COLO668 (cell line): ENCODE data around the gene NHSL1.
"Not testable (repeated sequence)": the region's sequence is repeated elsewhere in the genome, so short reads cannot be mapped to it uniquely, and the experiment has no call there.

ENCODE experiments used
- DNase-seq: peaks from one replicate; lab custom pipeline; 2025; ENCODE audit not compliant: unreplicated experiment; lab: John Stamatoyannopoulos, UW

Gene NHSL1

DNA sequence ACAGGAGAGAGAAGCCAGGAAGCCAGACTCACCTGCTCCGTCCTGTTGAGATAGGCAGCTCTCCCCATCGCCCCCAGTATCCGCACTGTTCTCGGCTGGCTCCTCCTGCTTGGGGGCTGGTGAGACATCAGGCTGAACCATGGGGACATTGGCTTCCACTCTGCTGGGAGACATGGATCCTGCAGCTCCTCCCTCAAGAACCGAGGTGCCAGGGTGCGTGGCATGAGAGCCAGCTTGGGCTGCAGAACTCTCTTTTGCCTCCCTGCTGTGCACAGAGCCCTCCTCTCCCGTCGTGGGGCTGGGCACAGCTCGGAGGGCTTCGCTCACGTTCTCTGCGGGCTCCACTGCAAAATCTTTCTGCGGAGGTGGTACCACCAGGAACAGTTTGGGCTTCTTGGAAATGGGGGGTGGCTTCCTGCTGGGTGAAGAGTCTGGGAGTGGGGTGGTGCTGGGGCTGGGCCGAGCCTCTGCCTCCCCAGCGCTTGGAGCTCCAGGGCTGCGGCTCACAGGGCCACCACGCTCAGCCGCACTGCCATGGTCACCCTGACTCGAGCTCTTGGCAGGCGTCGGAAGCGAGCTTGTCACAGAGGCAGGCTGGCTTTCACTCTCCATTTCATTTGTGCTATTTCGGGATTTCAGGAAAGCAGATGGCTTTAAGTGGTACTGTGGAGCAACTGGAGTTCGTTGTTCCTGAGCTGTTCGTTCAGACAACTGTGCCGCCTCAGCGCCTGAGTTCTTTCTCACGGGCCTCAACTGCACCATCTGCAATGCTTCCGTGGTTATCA lies 68.7 kb downstream of the NHSL1 start:
- no peak for DNase-seq

DNA sequence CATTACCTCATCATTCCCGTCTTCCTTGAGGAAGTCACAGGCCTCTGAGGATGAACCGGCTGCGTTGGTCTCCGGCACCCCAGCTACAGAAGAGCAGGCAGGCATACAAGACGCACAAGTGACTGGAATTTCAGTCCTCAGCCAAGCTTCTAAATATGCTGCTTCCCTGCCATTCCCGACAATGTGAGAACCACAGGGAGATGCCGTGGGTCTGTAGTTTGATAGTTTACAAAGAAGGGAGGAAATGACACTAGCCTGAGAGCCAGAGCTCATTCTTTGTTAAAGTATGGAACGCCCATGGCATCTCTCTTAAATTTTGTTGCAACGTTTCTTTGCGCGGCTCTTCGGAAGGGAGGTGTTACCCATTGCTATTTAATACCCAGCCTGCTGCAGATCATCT lies 69.5 kb downstream of the NHSL1 start:
- no peak for DNase-seq

DNA sequence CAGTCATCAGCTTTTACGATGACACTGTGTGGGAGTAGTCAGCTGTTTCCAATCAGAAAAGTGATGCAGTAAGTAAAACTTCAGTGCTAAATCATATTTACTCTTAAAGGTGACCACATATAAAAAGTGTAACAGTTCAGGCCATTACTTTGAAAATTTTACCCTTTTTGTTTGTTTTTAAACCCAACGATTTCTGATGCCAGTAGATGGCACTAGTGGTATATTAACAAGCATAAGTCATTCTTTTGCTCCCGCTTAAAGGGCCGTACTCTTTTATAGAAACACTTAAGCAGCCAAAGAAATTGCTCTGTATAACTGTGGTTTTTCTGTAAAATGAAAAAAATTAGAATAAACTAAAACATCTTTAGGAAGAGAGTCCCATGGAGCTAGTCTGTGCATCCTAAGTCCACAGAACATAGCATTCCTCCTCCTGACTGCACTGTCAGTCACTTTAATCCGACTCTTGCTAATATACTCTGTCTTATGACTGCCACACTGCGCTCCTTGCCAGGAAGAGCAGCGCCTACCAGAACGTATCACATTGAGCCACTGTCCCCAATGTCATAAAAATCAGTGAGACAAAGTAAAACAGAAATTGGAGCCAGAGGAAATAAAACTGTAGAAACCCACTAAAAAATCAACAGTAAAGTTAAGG lies 70.2 kb downstream of the NHSL1 start:
- no peak for DNase-seq

DNA sequence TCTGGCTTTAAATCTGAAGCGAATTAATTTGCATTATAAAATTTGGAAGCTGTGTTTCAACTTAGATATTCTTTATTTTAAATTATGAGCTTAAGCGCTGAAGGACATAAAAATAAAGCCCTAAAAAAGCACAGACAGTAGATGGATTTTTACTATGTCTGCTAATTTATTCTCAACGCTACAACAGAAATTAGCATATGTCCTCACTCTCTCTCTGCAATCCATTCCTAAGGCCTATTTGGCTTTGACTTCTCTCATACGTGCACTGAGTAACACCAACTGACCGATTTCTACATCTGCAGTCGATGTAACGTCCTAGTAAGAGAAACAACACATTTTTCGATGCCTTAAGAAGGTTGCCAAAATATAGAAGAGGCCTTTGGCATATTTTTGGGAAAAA lies 71.6 kb downstream of the NHSL1 start:
- no peak for DNase-seq

DNA sequence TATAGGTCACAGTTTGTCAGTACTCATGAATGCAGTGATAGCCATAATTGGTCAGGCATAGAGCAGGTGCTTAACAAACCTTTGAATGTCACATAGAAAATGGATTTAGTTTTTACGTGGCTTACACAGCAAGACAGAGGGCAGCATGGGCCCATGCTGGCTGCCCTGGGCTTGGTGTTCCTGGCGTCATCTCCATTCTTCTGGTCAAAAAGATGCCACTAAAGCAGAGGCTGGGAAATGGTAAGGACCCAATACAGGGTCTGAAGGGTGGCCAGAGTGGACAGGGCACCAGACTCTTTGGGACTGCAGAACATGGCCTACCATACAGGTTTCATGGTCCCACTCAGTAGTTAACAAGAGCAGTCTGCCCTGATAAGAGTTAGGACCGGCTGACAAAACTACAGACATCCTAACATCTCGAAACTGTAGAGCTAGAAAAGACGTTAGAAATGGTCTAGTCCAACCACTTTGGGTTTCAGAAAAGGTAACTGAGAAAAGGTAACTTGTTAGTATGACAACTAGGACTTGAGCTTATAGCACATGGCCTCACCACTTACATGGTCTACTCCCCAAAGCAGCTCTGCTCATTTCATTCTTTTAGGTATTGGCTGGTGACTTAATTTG lies 72.7 kb downstream of the NHSL1 start:
- no peak for DNase-seq

DNA sequence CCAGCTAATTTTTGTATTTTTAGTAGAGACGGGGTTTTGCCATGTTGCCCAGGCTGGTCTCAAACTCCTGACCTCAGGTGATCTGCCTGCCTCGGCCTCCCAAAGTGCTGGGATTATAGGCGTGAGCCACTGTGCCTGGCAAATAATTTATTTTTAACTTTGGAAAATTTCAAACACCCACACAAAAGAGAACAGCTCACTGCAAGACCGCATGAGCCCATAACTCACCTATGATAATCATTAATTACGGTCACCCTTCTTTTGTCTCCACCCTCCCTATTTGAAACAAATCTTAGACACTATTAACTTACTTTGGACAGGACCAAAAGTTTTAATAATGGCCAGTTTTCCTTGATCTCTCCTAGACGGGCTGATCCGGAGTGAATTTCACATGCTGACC lies 74.0 kb downstream of the NHSL1 start:
- DNase-seq = not testable (repeated sequence)

DNA sequence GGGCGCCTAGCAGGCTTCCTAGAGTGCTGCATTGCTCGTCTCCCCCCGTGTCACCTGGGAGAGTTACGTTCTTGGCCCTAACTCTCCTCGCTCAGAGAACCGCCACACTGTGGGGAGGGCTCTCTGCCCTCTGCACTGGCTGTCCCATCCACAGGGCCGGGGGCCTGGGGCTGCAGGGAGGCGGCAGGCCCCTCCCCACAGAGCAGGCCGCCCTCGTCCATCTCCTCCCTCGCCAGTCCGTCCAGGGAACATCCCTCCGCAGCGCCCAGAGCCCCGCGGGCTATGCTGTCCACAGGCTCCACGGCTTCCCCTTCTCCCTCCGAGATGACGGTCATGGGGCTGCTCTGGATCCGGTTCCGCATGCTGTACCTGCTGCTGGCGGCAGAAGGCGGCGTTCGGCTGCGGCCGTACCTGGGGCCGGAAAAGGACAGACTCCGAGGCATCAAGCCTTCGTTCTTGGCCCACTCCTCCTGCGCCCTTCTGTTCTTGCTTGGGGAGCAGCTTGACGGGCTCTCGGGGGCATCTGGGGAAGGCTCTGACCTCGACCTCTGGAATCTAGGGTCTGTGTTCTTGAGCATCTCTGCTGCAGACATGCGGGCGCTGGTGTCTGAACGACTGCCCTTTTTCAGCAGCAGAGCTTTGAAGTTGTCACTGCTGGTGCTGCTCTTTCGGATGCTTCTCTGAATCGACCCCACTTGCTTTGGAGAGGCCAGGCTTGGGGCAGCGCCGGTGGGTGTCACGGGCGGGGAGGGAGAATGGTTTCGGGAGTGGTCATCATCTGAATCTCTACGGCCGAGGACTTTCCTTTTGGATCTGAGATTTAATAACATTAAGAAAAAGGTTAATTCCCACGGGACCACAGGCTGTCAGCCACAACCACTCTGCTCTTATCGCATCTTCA lies 75.0 kb downstream of the NHSL1 start:
- no peak for DNase-seq

DNA sequence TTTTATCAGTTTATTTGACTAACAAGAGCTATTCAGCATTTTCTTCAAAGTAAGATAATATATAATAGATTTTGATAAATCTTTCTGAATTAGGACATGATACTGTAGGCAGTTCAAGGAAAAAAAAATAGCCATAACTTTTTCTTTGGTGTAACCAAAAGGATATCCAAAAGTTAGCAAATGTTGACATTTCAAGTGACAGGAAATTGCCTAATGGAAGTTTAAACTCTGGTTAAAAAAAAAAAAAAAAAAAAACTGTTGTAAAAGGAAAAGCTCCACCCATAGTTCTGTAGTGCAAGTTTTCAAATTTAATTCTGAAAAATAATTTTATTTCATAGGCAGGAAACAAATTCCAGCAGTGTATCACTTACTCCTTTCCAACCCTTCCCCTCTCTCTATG lies 76.4 kb downstream of the NHSL1 start:
- DNase-seq = no peak

DNA sequence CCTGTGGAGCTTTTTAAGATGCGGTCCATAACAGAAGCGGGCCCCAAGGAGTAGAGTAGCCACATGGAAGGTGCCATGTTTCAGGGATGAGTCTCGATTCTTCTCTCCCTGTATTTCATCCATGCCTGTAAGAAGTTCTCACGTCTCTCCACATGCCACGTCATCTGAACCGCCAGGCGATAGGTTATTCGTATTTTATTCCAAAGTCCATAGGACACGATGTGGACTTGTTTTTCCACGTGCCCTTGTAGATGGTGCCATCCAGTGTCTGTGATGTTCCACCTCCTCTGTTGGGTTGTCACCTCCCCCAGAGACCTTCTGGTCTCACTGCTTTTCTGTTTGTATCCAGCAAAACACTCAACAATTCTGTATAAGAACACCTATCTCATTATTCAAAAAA lies 77.7 kb downstream of the NHSL1 start:
- DNase-seq = no peak

DNA sequence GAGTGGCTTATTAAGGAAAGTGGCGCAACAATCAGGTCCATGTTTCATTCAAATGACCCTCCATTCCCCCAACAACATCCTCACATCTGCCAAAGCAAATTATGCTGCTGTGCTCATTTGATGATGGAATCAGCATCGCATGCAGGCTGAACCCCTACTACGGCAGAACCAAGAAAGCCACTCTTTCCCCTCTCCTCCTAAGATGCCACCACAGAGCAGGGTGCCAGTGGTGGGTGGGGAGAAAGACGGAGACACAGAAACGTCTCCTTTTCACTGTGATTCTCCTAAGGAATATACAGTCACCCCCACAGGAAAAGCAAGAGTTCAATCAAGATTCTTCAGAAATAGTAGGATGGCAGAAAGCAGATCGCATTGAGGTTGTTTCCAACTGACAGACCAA lies 78.2 kb downstream of the NHSL1 start:
- no peak for DNase-seq

DNA sequence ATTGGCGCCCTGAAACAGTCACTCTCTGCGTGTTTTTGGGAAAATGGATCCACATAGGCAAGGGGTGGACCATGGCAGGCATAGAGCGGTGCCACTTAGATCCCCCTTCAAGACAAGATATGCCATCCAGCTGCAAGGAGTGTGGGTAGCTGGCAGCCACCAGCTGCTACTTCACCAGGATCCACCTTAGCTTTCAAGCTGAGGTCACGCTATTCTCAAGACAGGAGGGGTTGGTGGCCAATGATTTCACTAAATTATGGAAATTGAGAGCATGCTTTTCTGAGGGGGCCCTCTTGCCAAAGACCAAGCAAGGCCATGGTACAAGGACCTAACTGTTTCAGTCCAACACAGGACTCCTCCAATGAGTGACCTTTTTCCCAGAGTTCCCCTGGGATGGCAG lies 78.9 kb downstream of the NHSL1 start:
- no peak for DNase-seq

DNA sequence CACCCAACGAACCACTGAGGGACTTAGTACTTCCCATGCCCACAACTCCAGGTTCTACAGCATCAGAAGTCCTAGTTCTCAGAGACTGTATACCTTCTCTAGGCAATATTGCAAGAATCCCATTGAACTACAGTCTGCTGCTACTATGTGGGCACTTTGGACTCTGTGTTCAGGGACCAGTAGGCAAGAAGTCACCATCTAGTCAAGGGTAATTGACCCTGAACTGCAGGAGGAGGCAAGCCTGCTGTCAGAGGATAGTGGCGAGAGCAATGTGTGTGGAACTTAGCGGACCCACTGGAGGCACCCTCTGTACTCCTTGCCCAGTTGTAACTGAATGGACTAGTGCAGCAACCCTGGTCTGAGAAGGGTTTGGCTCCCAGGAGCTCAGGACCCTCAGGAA lies 79.5 kb downstream of the NHSL1 start:
- DNase-seq = no peak

DNA sequence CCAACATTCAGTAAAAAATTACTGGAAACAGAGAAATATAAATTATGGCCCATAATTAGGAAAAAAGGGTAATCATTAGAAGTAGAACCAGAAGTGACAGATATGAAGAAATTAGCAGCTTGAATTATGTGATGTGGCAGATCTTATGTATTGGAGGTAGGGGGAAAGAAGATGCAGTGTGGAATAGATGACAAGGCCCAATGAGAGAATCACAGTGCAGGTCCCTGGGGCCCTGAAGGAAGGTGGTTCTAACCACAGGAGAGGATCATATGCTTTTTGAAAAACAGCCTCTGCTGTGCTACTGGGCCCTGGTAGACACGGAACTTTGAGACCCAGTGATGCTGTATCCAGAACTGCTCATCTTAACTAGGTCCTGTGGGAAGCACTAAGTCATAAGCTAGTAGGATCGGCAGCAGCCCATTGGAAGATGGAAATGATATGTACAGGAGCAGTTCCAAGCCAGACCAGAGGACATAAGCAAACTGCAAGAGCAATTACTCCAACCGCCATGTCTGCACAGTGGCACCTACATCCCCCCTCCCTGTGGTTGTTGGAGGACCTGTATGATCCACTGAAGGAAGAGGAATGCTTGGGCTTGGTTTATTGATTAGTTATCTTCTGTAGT lies 81.1 kb downstream of the NHSL1 start:
- no peak for DNase-seq

DNA sequence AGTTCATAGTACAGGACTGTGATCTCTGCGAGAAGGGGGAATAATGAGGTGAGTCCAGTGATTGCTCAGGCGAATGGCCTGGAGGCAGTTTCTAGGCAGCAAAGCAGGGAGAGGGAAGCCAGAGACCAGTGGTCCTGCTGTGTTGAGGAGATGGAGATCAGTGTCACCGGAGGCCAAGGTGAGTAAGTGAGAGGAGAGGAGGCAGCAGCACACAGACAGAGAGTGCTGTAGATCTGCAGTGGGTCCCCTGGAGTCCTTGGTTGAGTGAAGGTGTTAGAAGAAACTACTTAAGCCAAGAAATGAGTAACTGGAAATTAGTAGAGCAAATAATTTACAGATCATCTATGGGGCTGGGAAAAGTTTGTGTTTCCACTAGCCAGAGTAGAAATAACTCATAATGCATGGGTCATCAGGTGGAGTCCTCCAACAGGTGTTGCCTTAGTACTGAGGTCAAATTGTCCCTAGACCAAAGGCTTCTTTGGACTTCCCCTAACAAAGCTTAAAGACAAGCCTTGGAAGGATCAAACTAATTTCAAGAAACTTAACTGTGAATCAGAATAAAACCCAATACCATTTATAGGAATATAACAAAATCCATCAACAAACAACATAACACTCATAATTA lies 81.7 kb downstream of the NHSL1 start:
- DNase-seq = no peak

DNA sequence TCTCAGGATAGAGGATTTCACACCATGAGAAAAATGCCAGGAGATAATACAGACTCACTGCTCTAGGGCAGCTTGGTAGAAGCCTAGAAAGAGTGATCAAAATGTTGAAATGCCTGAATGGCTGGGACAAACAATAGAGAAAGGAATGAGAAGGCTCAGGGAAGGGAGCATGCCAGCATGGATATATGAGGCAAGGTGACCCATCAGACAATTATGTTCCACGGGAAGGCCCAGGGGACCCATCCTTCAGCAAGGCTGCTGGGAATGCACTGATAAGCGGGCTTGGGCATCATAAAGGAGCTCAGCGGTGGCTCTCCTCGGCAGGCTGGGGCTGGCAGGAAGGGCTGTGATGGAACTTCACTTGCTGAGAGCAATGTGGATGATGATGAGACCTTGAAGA lies 83.1 kb downstream of the NHSL1 start:
- DNase-seq = no peak

DNA sequence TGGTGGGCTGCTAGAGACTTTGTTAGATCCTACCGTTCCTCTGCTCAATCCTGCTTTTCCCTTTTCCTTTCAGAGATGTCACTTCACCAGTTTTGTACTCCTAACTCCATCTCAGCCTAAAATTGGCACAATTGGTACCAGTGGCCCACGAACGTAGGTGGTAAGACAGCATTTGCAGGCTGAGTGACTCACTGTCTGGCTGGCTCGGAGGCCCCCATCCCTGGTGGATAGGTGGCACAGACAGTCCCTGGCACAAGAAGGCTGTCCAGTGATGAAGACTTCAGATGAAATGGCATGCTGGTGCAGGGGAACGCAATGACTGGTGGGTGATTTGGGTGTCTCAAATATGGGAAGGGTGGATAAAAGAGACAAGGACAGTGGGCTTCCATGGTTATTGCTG lies 84.2 kb downstream of the NHSL1 start:
- no peak for DNase-seq

DNA sequence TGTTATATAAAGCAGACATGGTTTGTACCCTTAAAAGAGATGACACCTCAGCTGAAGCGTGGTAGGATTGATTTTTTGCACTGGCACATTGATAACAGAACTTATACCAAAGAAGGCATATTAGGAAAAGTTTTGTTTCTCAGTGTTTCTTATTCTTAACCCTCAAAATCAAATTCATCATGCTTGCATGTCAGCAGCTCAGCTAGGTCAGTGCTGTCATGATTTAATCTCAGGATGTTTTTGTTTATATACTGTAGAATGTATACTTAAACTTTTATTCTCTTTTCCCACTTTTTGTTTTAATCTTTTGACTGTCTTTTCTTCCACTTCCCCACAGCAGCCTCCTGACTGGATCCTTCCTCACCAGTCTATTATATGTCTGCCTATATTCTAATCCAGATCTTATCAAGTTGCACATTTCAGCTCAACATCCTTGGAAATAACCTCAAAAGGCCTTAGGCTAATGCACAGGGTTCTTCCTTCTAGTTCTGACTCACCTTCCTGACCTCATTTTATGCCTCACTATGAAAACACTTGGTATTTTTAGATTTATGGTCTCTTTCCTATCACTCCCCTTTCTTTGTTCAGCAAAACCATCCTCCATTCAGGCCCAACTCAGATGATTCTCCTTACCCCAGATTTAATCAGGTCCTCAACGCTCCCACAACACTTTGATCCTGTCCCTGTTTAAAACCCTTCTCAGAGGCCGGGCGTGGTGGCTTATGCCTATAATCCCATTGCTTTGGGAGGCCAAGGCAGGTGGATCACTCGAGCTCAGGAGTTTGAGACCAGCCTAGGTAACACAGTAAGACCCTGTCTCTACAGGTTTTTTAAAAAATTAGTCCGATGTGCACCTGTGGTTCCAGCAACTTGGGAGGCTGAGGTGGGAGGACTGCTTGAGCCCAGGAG lies 88.1 kb downstream of the NHSL1 start:
- no peak for DNase-seq

DNA sequence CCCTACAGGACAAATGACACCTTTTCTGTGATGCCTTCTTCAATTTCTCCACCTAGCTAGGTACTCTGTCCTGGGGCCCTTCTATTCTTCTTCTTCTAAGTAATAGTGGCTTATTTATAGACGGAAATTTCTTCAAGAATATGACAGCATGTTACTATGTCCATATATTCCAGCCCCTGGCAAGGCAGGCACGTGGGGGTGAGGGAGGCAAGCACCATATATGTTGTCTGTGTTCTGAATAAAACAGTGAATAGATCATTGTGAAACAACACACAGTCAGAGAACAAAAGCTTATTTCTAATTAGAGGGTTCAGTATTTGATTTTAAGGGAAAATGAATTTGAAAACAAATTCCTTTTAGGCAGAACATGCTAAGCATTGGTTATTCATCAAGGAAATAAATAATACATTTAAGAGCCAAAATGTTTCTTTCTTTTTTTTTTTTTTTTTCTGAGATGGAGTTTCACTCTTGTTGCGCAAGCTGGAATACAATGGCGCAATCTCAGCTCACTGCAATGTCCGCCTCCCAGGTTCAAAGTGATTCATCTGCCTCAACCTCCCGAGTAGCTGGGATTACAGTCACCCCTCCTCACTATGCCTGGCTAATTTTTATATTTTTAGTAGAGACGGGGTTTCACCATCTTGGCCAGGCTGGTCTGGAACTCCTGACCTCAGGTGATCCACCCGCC lies 89.1 kb downstream of the NHSL1 start:
- no peak for DNase-seq

DNA sequence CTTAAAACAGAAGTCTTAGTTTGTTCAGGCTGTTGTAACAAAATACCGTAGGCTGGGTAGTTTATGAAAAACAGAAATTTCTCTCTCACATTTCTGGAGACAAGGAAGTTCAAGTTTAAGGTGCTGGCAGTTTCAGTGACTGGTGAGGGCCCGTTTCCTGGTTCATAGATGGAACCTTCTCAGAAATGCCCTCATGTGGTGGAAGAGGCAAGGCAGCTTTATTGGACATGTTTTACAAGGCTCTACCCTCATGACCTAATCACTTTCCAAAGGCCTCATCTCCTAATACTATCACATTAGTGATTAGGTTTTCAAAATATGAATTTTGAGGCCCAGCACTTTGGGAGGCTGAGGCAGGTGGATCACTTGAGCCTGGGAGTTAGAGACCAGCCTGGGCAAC lies 92.9 kb downstream of the NHSL1 start:
- no peak for DNase-seq
